ENCODE data around the gene PACS2. TPM values are rescaled to one million over a fixed set of nuclear protein-coding genes. Genes with fewer than 3 reads are reported as not detected.

The PACS2 gene
- total RNA-seq, 1 donor from 2014 or later, result 263 TPM

- DNase-seq, result peak; percentile 11
- Mint-ChIP-seq H3K4me1 (ENCODE audit: low read depth, unreplicated experiment) (peaks cover 3% of the 10 kb centered on the region), H3K36me3 (ENCODE audit: unreplicated experiment) (no peaks in the 10 kb centered on the region), H3K27me3 (ENCODE audit: unreplicated experiment) (peaks cover 13% of the 10 kb centered on the region), H3K4me3 (ENCODE audit: unreplicated experiment) (no peak overlapping the region), H3K27ac (ENCODE audit: unreplicated experiment) (no peak overlapping the region), H3K9me3 (ENCODE audit: unreplicated experiment) (peaks cover 8% of the 10 kb centered on the region)
- no peak for TF ChIP-seq CTCF (IDR thresholded peaks at IDR 0.05; ENCODE audit: partially characterized antibody, unreplicated experiment)
Observed at GRCh38 chr14:105445901-105446845, 131.6 kb downstream of the PACS2 start.

GRCh38 chr14:105446971-105447370, 132.4 kb downstream of the PACS2 start:
- H3K4me3 Mint-ChIP-seq (ENCODE audit: unreplicated experiment), result no peak overlapping the region
- peaks cover 3% of the 10 kb centered on the region for H3K4me1 Mint-ChIP-seq (ENCODE audit: low read depth, unreplicated experiment)
- H3K9me3 Mint-ChIP-seq (ENCODE audit: unreplicated experiment), result peaks cover 5% of the 10 kb centered on the region
- no peak for TF ChIP-seq CTCF (IDR thresholded peaks at IDR 0.05; ENCODE audit: partially characterized antibody, unreplicated experiment)
- H3K36me3 Mint-ChIP-seq (ENCODE audit: unreplicated experiment), result no peaks in the 10 kb centered on the region
- H3K27me3 Mint-ChIP-seq (ENCODE audit: unreplicated experiment), result peaks cover 10% of the 10 kb centered on the region
- DNase-seq, result no peak
- H3K27ac Mint-ChIP-seq (ENCODE audit: unreplicated experiment), result no peak overlapping the region

Other genes starting within 250 kb of the PACS2 start
- not detected for gene GPR132, start 249.3 kb upstream of the PACS2 start, total RNA-seq (ENCODE audit: unreplicated experiment)
- gene JAG2, start 146.0 kb upstream of the PACS2 start, total RNA-seq (ENCODE audit: unreplicated experiment), result 84.1 TPM
- gene NUDT14, start 133.4 kb upstream of the PACS2 start, total RNA-seq (ENCODE audit: unreplicated experiment), result 114 TPM
- 36.3 TPM for gene BTBD6, start 66.2 kb upstream of the PACS2 start, total RNA-seq (ENCODE audit: unreplicated experiment)
- 54.6 TPM for gene BRF1, start 13.7 kb upstream of the PACS2 start, total RNA-seq (ENCODE audit: unreplicated experiment)
- gene TEX22, start 83.8 kb downstream of the PACS2 start, total RNA-seq (ENCODE audit: unreplicated experiment), result 2.7 TPM
- 261 TPM for gene MTA1, start 105.1 kb downstream of the PACS2 start, total RNA-seq (ENCODE audit: unreplicated experiment)
- gene CRIP2, start 160.1 kb downstream of the PACS2 start, total RNA-seq (ENCODE audit: unreplicated experiment), result 78.5 TPM
- 49.3 TPM for gene CRIP1, start 172.1 kb downstream of the PACS2 start, total RNA-seq (ENCODE audit: unreplicated experiment)
- gene TEDC1, start 176.5 kb downstream of the PACS2 start, total RNA-seq (ENCODE audit: unreplicated experiment), result 13.8 TPM
- gene TMEM121, start 211.8 kb downstream of the PACS2 start, total RNA-seq (ENCODE audit: unreplicated experiment), result 2.7 TPM

All from glutamatergic neuron (in vitro differentiated cells).